OCI-LY3 (cell line): Measurements from ENCODE around the gene LRP6.

ENCODE experiments used
- CTCF ChIP-seq: fragments of 200-600, 300-600 bp; sonication (generic); IDR thresholded peaks from 2 replicates; pipeline ENCODE4 v1.5.1; 2014; ENCODE audit warnings: antibody characterized with exemption, low read length, low read depth
- EZH2phosphoT487 ChIP-seq: fragments of 200-600 bp; shearing (Covaris generic); IDR thresholded peaks from 2 replicates; pipeline ENCODE4 v1.6.1; 2018; ENCODE audit warnings: antibody characterized with exemption, mixed run types, low read depth

GRCh38 chr12:12266389-12266872, 413 bp downstream of the LRP6 start:
- TF ChIP-seq CTCF: no peak
- no peak for TF ChIP-seq EZH2phosphoT487
